COLO668 (cell line): ENCODE results near the gene CDK2.
A peak's percentile ranks its signal among the peaks of the same experiment; 100 is the strongest.
"Not testable (repeated sequence)": the region's sequence is repeated elsewhere in the genome, so short reads cannot be mapped to it uniquely, and the experiment has no call there.

Source experiments
- DNase-seq: peaks from one replicate; lab custom pipeline; 2025; ENCODE audit not compliant: unreplicated experiment; lab: John Stamatoyannopoulos, UW

The CDK2 gene

DNA sequence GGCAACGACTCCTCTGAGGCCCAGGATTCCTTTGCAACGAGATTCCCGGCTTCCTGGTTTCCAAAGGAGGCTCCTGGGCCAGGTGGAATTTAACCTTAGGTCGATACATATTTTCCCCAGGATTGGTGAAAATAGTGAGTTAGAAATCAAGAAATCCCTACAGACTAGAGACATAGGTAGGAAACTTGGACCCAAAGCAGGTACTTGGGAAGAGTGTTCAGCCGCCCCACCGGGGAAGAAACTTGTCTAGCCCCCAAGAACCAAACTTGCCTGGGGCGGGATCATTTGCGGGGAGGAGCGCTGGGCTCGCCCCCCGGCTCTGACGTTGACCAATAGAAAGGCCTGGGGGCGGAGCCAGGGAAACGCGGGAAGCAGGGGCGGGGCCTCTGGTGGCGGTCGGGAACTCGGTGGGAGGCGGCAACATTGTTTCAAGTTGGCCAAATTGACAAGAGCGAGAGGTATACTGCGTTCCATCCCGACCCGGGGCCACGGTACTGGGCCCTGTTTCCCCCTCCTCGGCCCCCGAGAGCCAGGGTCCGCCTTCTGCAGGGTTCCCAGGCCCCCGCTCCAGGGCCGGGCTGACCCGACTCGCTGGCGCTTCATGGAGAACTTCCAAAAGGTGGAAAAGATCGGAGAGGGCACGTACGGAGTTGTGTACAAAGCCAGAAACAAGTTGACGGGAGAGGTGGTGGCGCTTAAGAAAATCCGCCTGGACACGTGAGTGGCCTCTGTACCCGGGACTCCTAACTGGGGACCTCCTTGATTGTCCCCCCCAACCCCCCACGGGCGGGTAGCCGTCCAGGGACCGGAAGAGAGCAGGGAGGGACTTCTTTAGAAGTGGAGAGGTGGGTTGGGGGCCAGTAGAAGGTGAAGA is at the start of gene CDK2:
Gene CDK2 (plus strand): TSS at position 423 of the 874 bp plus-strand sequence. CDS start 179 bp downstream, at position 602.
- DNase-seq = peak; percentile 84

DNA sequence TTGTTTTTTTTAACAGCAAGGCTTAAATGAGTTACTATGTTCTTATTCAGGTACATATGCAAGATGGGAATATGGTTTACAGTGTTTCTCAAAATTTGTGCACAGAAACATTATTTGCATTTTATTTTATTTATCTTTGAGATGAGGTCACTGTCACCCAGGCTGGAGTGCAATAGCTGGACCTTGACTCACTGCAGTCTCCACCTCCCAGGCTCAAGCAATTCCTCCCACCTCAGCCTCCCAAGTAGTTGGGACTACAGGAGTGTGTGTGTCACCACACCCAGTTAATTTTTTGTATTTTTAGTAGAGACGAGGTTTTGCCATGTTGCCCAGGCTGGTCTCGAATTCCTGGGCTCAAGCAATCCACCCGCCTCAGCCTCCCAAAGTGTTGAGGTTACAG is 47.6 kb upstream of the CDK2 start:
- DNase-seq = not testable (repeated sequence)

DNA sequence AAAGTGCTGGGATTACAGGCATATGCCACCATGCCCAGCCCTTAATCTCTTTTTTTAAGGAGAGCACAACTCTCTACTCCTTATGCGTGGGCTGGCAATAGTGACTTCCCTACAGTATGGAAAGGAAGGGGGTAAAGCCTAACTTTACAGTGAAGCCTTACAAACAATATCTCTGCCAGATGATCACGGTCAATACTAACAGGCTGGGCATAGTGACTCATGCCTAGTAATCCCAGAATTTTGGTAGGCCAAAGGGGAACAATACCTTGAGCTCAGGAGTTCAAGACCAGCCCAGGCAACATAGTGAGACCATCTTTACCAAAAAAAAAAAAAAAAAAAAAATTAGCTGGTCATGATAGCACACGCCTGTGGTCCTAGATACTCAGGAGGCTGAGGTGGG is 44.5 kb upstream of the CDK2 start:
- no peak for DNase-seq

GRCh38 chr12:55923648-55924047 is 43.0 kb upstream of the CDK2 start:
- not testable (repeated sequence) for DNase-seq

DNA sequence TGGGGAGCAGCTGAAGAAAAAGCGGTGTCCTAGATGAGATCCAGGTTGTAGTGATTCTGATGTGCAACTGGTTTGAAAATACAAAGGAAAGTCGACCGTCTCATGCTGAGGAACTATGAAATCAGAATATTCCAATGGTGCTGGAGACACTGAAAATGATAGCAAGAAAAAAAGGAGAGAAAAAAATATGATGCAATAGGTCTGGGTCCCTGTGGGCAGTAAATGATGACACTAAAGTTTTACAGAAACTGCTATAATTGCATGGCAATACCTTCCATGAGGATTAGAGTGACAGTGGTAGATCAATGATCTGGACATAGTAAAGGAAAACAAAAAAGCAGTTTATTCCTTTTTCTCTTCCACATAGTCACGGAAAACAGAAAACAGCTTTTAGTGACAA is 41.3 kb upstream of the CDK2 start:
- DNase-seq = no peak

GRCh38 chr12:55925870-55926737 is 40.5 kb upstream of the CDK2 start:
- no peak for DNase-seq

DNA sequence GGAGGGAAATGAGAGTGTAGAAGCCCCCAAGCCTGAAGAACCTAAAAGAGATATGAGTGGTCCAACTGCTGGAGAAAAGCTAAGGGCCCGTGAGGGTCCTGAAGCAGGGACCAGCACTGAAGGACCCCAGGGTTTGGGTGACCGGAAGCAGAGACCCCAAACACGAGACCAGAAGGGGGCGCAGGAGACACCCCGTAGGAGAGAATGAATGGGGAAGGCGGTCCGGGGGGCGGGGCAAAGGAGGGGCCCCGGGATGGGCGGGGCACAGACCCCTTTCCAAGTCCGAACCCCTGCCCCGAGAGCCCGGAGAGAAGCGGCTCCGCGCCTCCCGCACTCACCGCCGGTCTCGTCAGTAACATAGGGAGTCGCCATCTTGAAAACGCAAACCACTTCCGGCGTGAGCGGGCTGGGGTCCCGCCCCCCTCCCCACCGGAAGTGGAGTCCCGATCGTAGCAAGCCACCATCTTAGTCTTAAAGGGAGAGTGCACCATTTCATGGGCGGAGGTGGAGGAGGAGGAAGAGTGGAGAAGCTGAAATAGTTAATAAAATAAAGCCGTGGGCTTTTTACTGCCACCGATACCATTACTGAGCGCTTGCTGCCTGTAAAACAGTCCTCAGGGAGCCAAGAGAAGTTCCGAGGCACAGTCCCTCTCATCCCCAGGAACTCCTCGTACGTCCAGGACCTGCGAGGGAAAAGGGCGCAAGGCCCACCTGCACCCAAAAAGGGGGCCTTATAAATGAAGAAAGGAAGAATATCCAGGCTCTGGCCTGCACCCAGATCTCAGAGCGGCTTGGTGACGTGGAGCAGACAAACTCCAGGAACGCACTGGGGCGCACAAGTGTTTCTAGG is 39.7 kb upstream of the CDK2 start:
- DNase-seq = peak; percentile 84

- DNase-seq = peak; percentile 52
Measured at GRCh38 chr12:55927588-55928502, 38.8 kb upstream of the CDK2 start, which contains the start of gene PYM1. PYM1 (minus strand) TSS chr12:55927894; CDS start chr12:55927761, 133 bp downstream.

- DNase-seq = no peak
Measured at GRCh38 chr12:55929306-55929791, 37.3 kb upstream of the CDK2 start.

GRCh38 chr12:55930771-55931316 is 35.8 kb upstream of the CDK2 start, which contains the start of gene DGKA:
DGKA (plus strand) TSS chr12:55931162; CDS start chr12:55936504, 5,342 bp downstream.
- DNase-seq = peak; percentile 12

DNA sequence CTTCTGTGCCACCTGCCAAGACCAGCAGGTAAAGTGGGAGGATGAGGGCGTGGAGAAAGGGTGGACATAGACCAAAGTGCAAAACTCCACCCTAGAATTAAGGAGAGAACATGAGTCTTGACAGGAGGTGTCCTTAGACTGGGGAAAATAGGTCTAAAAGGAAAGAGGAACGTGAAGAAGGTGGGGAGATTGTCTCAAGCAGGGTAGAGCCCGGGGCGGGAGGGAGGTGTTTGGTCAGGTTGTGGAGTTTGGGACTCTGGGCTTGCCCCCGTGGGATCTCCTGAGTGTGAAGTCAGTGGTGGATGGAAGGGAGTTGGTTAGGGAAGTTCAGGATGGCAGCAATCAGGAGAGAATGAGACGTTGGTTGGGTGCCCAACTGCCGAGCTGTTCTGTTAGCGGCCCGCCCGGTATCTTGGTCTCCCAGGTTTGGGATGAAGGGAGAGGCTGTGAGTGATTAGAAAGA is 35.3 kb upstream of the CDK2 start:
- DNase-seq = peak; percentile 13

DNA sequence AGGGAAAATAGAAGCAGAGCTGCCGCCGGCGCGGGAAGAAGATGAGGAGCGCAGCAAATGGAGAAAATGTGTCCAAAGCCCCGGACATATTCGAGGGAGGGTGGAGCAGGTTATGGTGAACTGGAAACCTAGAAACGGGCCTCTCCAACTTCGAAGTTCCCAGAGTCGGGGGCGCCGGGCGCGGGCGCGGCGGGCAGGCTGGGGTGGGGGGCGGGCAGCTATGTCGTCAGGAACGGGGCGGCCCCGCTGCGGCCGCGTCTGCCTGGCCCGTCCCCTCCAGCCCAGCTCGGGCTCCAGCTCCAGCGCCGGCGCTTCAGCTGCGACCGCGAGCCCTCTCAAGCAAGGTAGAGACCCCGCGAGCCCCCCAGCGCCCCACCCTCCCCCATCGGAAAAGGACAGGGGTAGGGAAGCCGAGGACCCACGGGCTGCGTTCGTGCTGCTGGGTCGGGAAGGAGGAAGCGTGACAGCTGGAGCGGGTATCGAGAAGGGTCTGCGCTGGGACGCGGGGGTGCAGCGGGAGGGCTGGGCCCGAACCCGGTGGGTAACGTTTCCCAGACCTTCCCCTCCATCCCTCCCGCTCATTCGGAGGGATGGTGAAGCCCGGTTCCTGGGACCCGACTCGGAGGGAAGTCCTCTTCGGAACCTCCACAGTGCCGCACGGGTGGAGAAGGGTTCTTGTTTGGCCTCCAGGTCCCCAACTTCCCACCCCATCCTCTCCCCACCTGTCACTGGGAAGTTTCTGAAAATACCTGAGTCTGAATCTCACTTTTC is 34.7 kb upstream of the CDK2 start:
- peak; percentile 13 for DNase-seq

- DNase-seq = peak; percentile 6
Measured at GRCh38 chr12:55932551-55932910, 34.1 kb upstream of the CDK2 start.

DNA sequence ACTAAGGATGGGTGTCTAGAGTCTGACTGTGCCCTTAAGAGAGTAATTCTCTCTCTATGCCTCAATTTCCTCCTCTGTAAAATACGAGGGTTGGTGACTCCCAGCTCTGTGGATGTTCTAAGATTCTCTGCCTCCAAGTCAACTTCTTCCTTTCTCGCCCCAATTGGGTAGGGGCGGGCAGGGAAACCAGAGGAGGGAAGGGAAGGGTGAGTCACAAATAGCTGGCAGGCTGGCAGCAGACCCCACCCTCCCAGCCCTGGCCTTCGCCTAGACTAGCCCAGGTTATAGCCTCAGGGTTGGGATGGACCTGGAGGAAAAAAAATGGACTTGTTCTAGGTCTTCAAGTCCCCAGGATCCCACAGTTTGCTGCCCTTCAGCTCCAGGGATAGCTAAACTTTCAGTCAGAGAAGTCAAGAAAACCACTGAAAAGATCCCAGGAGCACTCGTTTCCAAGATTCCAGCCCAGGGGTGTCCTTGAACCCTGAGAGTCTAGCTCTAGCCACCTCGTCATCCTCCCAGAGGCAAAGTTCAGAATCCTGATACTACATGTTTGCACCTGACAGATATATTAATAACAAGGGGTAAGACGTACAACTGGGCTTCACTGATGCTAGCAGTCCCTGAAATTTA is 33.3 kb upstream of the CDK2 start:
- DNase-seq = no peak

GRCh38 chr12:55933799-55934742 is 32.6 kb upstream of the CDK2 start:
- no peak for DNase-seq

DNA sequence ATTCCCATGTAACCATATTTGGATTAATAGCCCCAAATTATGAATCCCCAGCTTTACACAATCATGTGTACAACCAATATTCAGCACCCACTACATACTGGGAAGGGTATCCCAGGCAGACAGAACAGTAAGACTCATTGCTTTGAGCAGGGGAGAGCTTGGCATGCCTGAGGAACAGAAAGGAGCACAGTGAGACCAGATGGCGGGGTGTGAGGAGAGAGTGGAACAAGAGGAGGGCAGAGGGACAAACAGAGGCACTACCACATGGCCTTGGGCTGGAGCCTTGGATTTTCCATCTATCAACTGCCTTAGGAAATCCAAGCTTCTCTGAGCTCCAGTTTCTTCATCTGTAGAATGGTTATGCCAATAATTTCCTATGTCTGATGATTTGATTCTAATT is 31.9 kb upstream of the CDK2 start:
- no peak for DNase-seq

GRCh38 chr12:55935738-55936151 is 30.9 kb upstream of the CDK2 start:
- DNase-seq = no peak
